T47D (cell line): ENCODE results near the gene HCN2.
A peak's percentile ranks its signal among the peaks of the same experiment; 100 is the strongest.
"Not testable (repeated sequence)": the region's sequence is repeated elsewhere in the genome, so short reads cannot be mapped to it uniquely, and the experiment has no call there.

Source experiments
- DNase-seq, 2 experiments: peaks; one replicate each; pipeline versions ENCODE4 v3.0.0 to v3.0.0-alpha.2; 2011 to 2012; ENCODE audit warnings: low read depth in 1 of 2, low spot score in 1 of 2
- JUND ChIP-seq: IDR thresholded peaks from 2 replicates; pipeline ENCODE4 v1.6.1; 2012; ENCODE audit warnings: low read depth
- in situ Hi-C: cut with HindIII; loops from 2 replicates; pipeline ENCODE4 v1.10.0; 2016; ENCODE audit warnings: low sequenced_read_pairs, low pct_unique_long_range_greater_than_20kb

Gene HCN2

GRCh38 chr19:593055-593454, 3.4 kb downstream of the HCN2 start:
- no peak for DNase-seq
- in situ Hi-C loops: no loop called here

GRCh38 chr19:593505-593904, 3.8 kb downstream of the HCN2 start:
- in situ Hi-C loops: no loop called here
- DNase-seq: no peak
- TF ChIP-seq JUND: no peak

More at GRCh38 chr19:593055-593454, 3.4 kb downstream of the HCN2 start:
- TF ChIP-seq JUND: no peak

- DNase-seq: no peak
- TF ChIP-seq JUND: no peak
- in situ Hi-C loops: no loop called here
These were observed 4.7 kb downstream of the HCN2 start for GRCh38 chr19:594265-594870.

- no peak for DNase-seq
- in situ Hi-C loops: no loop called here
- TF ChIP-seq JUND: no peak
These were observed 5.9 kb downstream of the HCN2 start for GRCh38 chr19:595326-596262.

GRCh38 chr19:596263-596655, 6.6 kb downstream of the HCN2 start:
- DNase-seq: no peak
- in situ Hi-C loops: no loop called here
- TF ChIP-seq JUND: no peak

- TF ChIP-seq JUND: no peak
- no peak for DNase-seq
- in situ Hi-C loops: no loop called here
These were observed 8.0 kb downstream of the HCN2 start for GRCh38 chr19:597406-598315.

- no peak for TF ChIP-seq JUND
- in situ Hi-C loops: no loop called here
- no peak for DNase-seq
These were observed 11.6 kb downstream of the HCN2 start for GRCh38 chr19:601310-601709.

GRCh38 chr19:601790-602189, 12.1 kb downstream of the HCN2 start:
- no peak for TF ChIP-seq JUND
- in situ Hi-C loops: no loop called here
- no peak for DNase-seq

- DNase-seq: no peak
- in situ Hi-C loops: no loop called here
- no peak for TF ChIP-seq JUND
These were observed 13.0 kb downstream of the HCN2 start for GRCh38 chr19:602391-603301.

GRCh38 chr19:603302-603639, 13.6 kb downstream of the HCN2 start:
- in situ Hi-C loops, DNase-seq: not testable (repeated sequence)

GRCh38 chr19:603779-604178, 14.1 kb downstream of the HCN2 start:
- in situ Hi-C loops: not testable (repeated sequence)

GRCh38 chr19:604355-604754, 14.7 kb downstream of the HCN2 start:
- in situ Hi-C loops: no loop called here
- peak in 1 of 2 experiments; percentile 87 for DNase-seq
- TF ChIP-seq JUND: no peak

More at GRCh38 chr19:603779-604178, 14.1 kb downstream of the HCN2 start:
- not testable (repeated sequence) for DNase-seq

- in situ Hi-C loops, DNase-seq: not testable (repeated sequence)
These were observed 15.6 kb downstream of the HCN2 start for GRCh38 chr19:605061-605971.
